Activated naive CD8-positive, alpha-beta T cell treated with anti-CD3 and anti-CD28 coated beads, Interleukin-2, amount 50 U/mL, for 24 hours (primary cell): Measurements from ENCODE around the gene RAI2.
"Not testable (repeated sequence)": the region's sequence is repeated elsewhere in the genome, so short reads cannot be mapped to it uniquely, and the experiment has no call there.

ENCODE experiments used
- ATAC-seq: fragments of 150-1000 bp; cut with Tn5 transposase; one replicate; pipeline ENCODE4 v1.10.0; 2021
- DNase-seq: peaks from one replicate; pipeline ENCODE4 v3.0.0; 2021
- H3K27ac Mint-ChIP-seq: one replicate; pipeline ENCODE4 v1.8.0; 2021; ENCODE audit warnings: mild to moderate bottlenecking, mixed read lengths
- H3K27me3 Mint-ChIP-seq: one replicate; pipeline ENCODE4 v1.8.0; 2021; ENCODE audit warnings: mixed read lengths
- H3K36me3 Mint-ChIP-seq: one replicate; pipeline ENCODE4 v1.8.0; 2021; ENCODE audit warnings: low read depth, mixed read lengths
- H3K4me1 Mint-ChIP-seq: one replicate; pipeline ENCODE4 v1.8.0; 2021; ENCODE audit warnings: mixed read lengths
- H3K4me3 Mint-ChIP-seq: one replicate; pipeline ENCODE4 v1.8.0; 2021; ENCODE audit warnings: mild to moderate bottlenecking, moderate library complexity, mixed read lengths
- H3K9me3 Mint-ChIP-seq: one replicate; pipeline ENCODE4 v1.8.0; 2021; ENCODE audit warnings: mixed read lengths

The RAI2 gene

GRCh38 chrX:17786554-17787347 lies 74.3 kb downstream of the RAI2 start:
- not testable (repeated sequence) for H3K27ac Mint-ChIP-seq, H3K4me1 Mint-ChIP-seq, DNase-seq, ATAC-seq, H3K36me3 Mint-ChIP-seq, H3K4me3 Mint-ChIP-seq, H3K9me3 Mint-ChIP-seq, H3K27me3 Mint-ChIP-seq

DNA sequence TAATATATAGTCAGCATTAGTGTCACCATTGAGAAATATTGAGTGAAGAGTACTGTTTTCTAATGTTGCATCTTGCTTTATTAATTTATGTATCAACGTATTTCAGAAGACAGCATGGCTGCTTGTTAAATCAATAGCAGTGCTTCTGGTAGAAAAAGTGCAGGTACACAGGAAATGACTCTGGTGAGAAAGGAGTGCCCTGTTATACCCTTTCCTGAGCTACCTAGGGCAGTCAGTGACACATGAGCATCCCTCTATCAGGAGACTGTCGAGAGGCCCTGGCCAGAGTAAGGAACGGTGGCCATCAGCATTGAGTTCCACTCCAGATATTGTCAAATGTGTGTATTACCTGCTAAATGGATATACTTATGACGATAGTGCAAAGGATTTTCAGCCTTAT lies 81.7 kb downstream of the RAI2 start:
- Mint-ChIP-seq H3K27ac (no peak overlapping the region), H3K4me1 (peaks cover 18% of the 10 kb centered on the region), H3K36me3 (no peaks in the 10 kb centered on the region), H3K9me3 (no peaks in the 10 kb centered on the region), H3K27me3 (no peaks in the 10 kb centered on the region), H3K4me3 (no peak overlapping the region)
- DNase-seq (no peak), ATAC-seq (no peak)

DNA sequence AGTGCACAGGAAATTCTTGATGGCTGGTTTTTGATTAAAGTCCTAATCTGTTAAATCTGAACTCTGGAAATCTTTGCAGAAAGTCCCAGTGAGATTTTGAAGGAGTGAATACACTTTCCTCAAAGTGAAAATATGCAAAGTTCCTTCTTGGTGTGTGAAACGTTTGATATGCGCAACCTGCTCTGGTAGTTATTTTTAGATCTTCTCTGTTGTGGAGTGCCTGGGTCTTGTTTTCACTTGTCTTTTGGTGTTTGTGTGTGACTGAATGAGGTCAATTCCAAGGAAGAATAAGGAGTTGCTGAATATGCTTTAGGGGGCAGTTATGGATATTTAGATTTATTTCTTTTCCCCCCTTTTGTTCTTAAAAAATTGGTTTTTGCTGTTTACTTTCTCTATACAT lies 82.1 kb downstream of the RAI2 start:
- no peak for DNase-seq
- Mint-ChIP-seq H3K27ac (no peak overlapping the region), H3K27me3 (no peaks in the 10 kb centered on the region), H3K9me3 (no peaks in the 10 kb centered on the region), H3K4me3 (no peak overlapping the region), H3K36me3 (no peaks in the 10 kb centered on the region), H3K4me1 (peaks cover 18% of the 10 kb centered on the region)
- no peak for ATAC-seq

- no peaks in the 10 kb centered on the region for H3K9me3 Mint-ChIP-seq
Observed at GRCh38 chrX:17774053-17774452, 87.0 kb downstream of the RAI2 start.

GRCh38 chrX:17773221-17773876 lies 87.7 kb downstream of the RAI2 start:
- H3K27ac Mint-ChIP-seq = no peak overlapping the region
- no peak for ATAC-seq

More at GRCh38 chrX:17774053-17774452, 87.0 kb downstream of the RAI2 start:
- no peak for DNase-seq
- H3K27me3 Mint-ChIP-seq = no peaks in the 10 kb centered on the region
- no peaks in the 10 kb centered on the region for H3K36me3 Mint-ChIP-seq
- H3K4me3 Mint-ChIP-seq = no peak overlapping the region
- ATAC-seq = no peak
- H3K4me1 Mint-ChIP-seq = peaks cover 10% of the 10 kb centered on the region
- H3K27ac Mint-ChIP-seq = no peak overlapping the region

GRCh38 chrX:17769701-17770269 lies 91.3 kb downstream of the RAI2 start:
- Mint-ChIP-seq H3K4me1 (no peaks in the 10 kb centered on the region), H3K27ac (no peak overlapping the region), H3K4me3 (no peak overlapping the region), H3K36me3 (no peaks in the 10 kb centered on the region), H3K27me3 (no peaks in the 10 kb centered on the region), H3K9me3 (no peaks in the 10 kb centered on the region)
- ATAC-seq = peak; percentile 35
- DNase-seq = no peak

More at GRCh38 chrX:17773221-17773876, 87.7 kb downstream of the RAI2 start:
- H3K4me1 Mint-ChIP-seq = peaks cover 4% of the 10 kb centered on the region
- DNase-seq = no peak
- no peaks in the 10 kb centered on the region for H3K36me3 Mint-ChIP-seq
- no peaks in the 10 kb centered on the region for H3K9me3 Mint-ChIP-seq
- no peaks in the 10 kb centered on the region for H3K27me3 Mint-ChIP-seq
- no peak overlapping the region for H3K4me3 Mint-ChIP-seq

GRCh38 chrX:17768997-17769396 lies 92.1 kb downstream of the RAI2 start:
- H3K27ac Mint-ChIP-seq = no peak overlapping the region
- no peaks in the 10 kb centered on the region for H3K9me3 Mint-ChIP-seq
- H3K36me3 Mint-ChIP-seq = no peaks in the 10 kb centered on the region
- H3K27me3 Mint-ChIP-seq = no peaks in the 10 kb centered on the region
- ATAC-seq (no peak), DNase-seq (no peak)
- H3K4me3 Mint-ChIP-seq = no peak overlapping the region
- no peaks in the 10 kb centered on the region for H3K4me1 Mint-ChIP-seq

DNA sequence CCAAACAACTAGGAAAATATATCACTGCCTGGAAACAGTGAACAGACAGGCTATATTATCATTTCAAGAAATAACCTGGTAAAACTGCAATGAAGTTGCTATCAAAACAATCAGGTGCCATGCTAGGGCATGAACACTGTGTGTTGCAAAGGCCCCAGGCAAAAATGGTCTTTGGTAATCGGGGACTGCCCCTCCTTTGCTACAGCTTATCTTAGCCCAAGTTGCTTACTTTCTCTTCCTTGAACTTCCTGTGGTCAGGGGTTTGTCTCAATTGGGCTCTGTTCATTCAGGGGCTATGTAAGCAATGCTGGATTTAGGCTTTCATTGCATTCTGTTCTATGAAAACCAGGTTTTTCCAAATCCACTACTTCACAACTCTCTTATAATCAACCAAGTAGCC lies 93.4 kb downstream of the RAI2 start:
- DNase-seq = no peak
- no peaks in the 10 kb centered on the region for H3K9me3 Mint-ChIP-seq
- H3K27me3 Mint-ChIP-seq = no peaks in the 10 kb centered on the region
- H3K27ac Mint-ChIP-seq = no peak overlapping the region
- H3K4me1 Mint-ChIP-seq = no peaks in the 10 kb centered on the region
- no peak overlapping the region for H3K4me3 Mint-ChIP-seq
- ATAC-seq = no peak
- H3K36me3 Mint-ChIP-seq = no peaks in the 10 kb centered on the region

DNA sequence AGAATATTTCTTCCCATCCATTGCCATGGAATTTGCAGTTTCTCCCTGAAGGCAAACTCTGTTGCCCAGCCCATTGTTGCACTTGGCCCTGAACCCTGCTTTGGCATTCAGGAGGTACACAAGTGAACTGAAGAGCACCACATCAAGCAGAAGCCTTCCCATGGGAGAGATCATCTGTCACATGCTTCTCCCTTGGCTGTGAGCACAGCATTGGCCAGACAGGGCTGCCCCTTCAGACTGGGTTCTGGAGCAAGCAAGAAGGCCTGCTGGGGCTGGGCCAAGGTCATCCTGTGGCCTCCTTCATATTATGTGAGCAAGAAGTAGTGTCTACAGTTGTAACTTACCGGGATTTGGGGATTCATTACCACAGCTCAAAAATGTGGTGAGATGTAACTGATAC lies 101.1 kb downstream of the RAI2 start:
- no peaks in the 10 kb centered on the region for H3K27me3 Mint-ChIP-seq
- no peak for ATAC-seq
- H3K4me1 Mint-ChIP-seq = peaks cover 2% of the 10 kb centered on the region
- H3K36me3 Mint-ChIP-seq = no peaks in the 10 kb centered on the region
- no peaks in the 10 kb centered on the region for H3K9me3 Mint-ChIP-seq
- no peak overlapping the region for H3K27ac Mint-ChIP-seq
- H3K4me3 Mint-ChIP-seq = no peak overlapping the region
- DNase-seq = no peak

DNA sequence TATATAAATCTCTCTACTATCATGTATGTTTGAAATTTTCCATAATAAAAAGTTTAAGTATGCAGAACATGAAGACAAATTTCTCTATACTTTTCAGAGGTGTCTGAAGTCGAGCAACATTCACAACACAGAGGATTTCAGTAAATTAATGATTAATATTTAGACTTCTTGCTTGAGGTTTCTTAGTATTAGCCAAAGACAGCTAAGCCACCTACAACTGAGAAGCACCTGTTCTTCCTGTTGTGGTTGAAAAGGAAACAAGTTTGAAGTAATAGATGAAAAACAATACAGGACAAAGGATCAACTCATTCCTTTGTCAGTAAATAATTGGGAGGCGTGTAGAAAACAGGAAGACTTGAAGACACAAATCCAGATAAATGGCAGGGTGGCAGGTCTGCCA lies 102.7 kb downstream of the RAI2 start:
- H3K9me3 Mint-ChIP-seq = no peaks in the 10 kb centered on the region
- DNase-seq (no peak), ATAC-seq (no peak)
- peaks cover 2% of the 10 kb centered on the region for H3K4me1 Mint-ChIP-seq
- no peaks in the 10 kb centered on the region for H3K36me3 Mint-ChIP-seq
- no peak overlapping the region for H3K4me3 Mint-ChIP-seq
- H3K27me3 Mint-ChIP-seq = no peaks in the 10 kb centered on the region
- H3K27ac Mint-ChIP-seq = no peak overlapping the region

GRCh38 chrX:17750436-17750835 lies 110.7 kb downstream of the RAI2 start:
- Mint-ChIP-seq H3K4me1 (peaks cover 1% of the 10 kb centered on the region), H3K36me3 (no peaks in the 10 kb centered on the region)
- ATAC-seq = no peak

More at GRCh38 chrX:17750436-17750835, 110.7 kb downstream of the RAI2 start:
- H3K9me3 Mint-ChIP-seq = no peaks in the 10 kb centered on the region
- H3K27ac Mint-ChIP-seq = no peak overlapping the region
- no peaks in the 10 kb centered on the region for H3K27me3 Mint-ChIP-seq
- no peak overlapping the region for H3K4me3 Mint-ChIP-seq
- DNase-seq = no peak
